IMR-90 (cell line): ENCODE data around the gene FARP1. TPM values are rescaled to one million over a fixed set of nuclear protein-coding genes. Genes with fewer than 3 reads are reported as not detected.

ENCODE experiments used
- ATAC-seq: fragments of 200-7000 bp; cut with Tn5 transposase; 2 replicates; pipeline ENCODE4 v1.9.1; 2020; ENCODE audit warnings: low read depth, mild to moderate bottlenecking, moderate library complexity
- BruUV-seq: library from RNA; stranded (reverse); fragments of 400-500 nt; replicated peaks from 2 replicates; lab custom pipeline; 2021; lab: Mats Ljungman, UMichigan
- CTCF ChIA-PET: fragments of 300-600 bp; formaldehyde crosslinking; extraction: SDS; loops from one replicate; lab custom pipeline; 2021; ENCODE audit warnings: antibody characterized with exemption; lab: Yijun Ruan, JAX
- POLR2A ChIA-PET: fragments of 300-600 bp; sonication (Branson Sonifier 250); formaldehyde crosslinking; loops from one replicate; lab custom pipeline; 2022; ENCODE audit warnings: antibody characterized with exemption; ENCODE audit not compliant: unreplicated experiment; lab: Charles Lee
- DNase-seq: peaks from one replicate; pipeline ENCODE4 v3.0.0; 2013
- H2AFZ ChIP-seq: replicated peaks from 2 replicates; pipeline ENCODE3; 2013; ENCODE audit warnings: low read length, mild to moderate bottlenecking; ENCODE audit not compliant: poor library complexity
- H2AK5ac ChIP-seq: 2 replicates; pipeline ENCODE4 v1.6.1; 2013; ENCODE audit warnings: low read depth, low read length, inconsistent platforms
- H2AK9ac ChIP-seq: replicated peaks from 2 replicates; pipeline ENCODE3; 2013; ENCODE audit warnings: mild to moderate bottlenecking, low read depth, low read length, moderate library complexity; ENCODE audit not compliant: poor library complexity
- H2BK120ac ChIP-seq: 2 replicates; pipeline ENCODE4 v1.6.1; 2013; ENCODE audit warnings: low read depth, low read length, inconsistent platforms
- H2BK15ac ChIP-seq: 3 replicates; pipeline ENCODE4 v1.6.1; 2013; ENCODE audit warnings: low read depth, low read length, inconsistent platforms
- H2BK20ac ChIP-seq: 2 replicates; pipeline ENCODE4 v1.6.1; 2013; ENCODE audit warnings: low read depth, mild to moderate bottlenecking, inconsistent platforms, low read length, moderate library complexity
- H2BK5ac ChIP-seq: 2 replicates; pipeline ENCODE4 v1.6.1; 2013; ENCODE audit warnings: mild to moderate bottlenecking, low read depth, low read length, inconsistent platforms; ENCODE audit not compliant: poor library complexity, severe bottlenecking
- H3K14ac ChIP-seq: replicated peaks from 2 replicates; pipeline ENCODE4 v1.6.1; 2013; ENCODE audit warnings: low read depth, low read length, inconsistent platforms
- H3K18ac ChIP-seq: 2 replicates; pipeline ENCODE4 v1.6.1; 2013; ENCODE audit warnings: low read depth, low read length, control low read depth
- H3K23ac ChIP-seq: 2 replicates; pipeline ENCODE4 v1.6.1; 2013; ENCODE audit warnings: low read depth, low read length, inconsistent platforms
- H3K27ac ChIP-seq: 2 replicates; pipeline ENCODE4 v1.5.1; 2013; ENCODE audit warnings: mild to moderate bottlenecking, control low read depth, low read length; ENCODE audit not compliant: insufficient read depth
- H3K27me3 ChIP-seq: 2 replicates; pipeline ENCODE4 v1.6.1; 2013; ENCODE audit warnings: low read length; ENCODE audit not compliant: control insufficient read depth, insufficient read depth
- H3K36me3 ChIP-seq: 2 replicates; pipeline ENCODE4 v1.6.1; 2013; ENCODE audit warnings: low read length, mixed read lengths; ENCODE audit not compliant: control insufficient read depth, insufficient read depth
- H3K4ac ChIP-seq: 2 replicates; pipeline ENCODE4 v1.6.1; 2013; ENCODE audit warnings: low read depth, low read length, inconsistent platforms
- H3K4me1 ChIP-seq: 2 replicates; pipeline ENCODE4 v1.6.1; 2013; ENCODE audit warnings: low read length, mixed read lengths; ENCODE audit not compliant: control insufficient read depth, insufficient read depth
- H3K4me2 ChIP-seq: 2 replicates; pipeline ENCODE4 v1.6.1; 2013; ENCODE audit warnings: low read depth, mild to moderate bottlenecking, control low read depth, low read length, moderate library complexity
- H3K4me3 ChIP-seq: 2 replicates; pipeline ENCODE4 v1.5.1; 2013; ENCODE audit warnings: low read depth, mild to moderate bottlenecking, control low read depth, low read length, moderate library complexity; ENCODE audit not compliant: insufficient read depth
- H3K56ac ChIP-seq: 2 replicates; pipeline ENCODE4 v1.6.1; 2013; ENCODE audit warnings: low read length, inconsistent platforms; ENCODE audit not compliant: insufficient read depth; ENCODE audit errors: extremely low read depth
- H3K79me1 ChIP-seq, 2 experiments: 2 replicates each; pipeline ENCODE4 v1.6.1; 2013; ENCODE audit warnings: low read length in 2 of 2, inconsistent platforms in 1 of 2, low read depth in 1 of 2
- H3K9ac ChIP-seq: 2 replicates; pipeline ENCODE4 v1.6.1; 2013; ENCODE audit warnings: low read depth, low read length, control low read depth
- H3K9me1 ChIP-seq: 2 replicates; pipeline ENCODE4 v1.6.1; 2013; ENCODE audit warnings: low read length, inconsistent platforms; ENCODE audit not compliant: insufficient read depth
- H3K9me3 ChIP-seq: 2 replicates; pipeline ENCODE4 v1.6.1; 2013; ENCODE audit warnings: low read length; ENCODE audit not compliant: control insufficient read depth, insufficient read depth
- H4K20me1 ChIP-seq: 2 replicates; pipeline ENCODE4 v1.6.1; 2013; ENCODE audit warnings: low read length, inconsistent platforms; ENCODE audit not compliant: insufficient read depth
- H4K5ac ChIP-seq: 2 replicates; pipeline ENCODE4 v1.6.1; 2013; ENCODE audit warnings: mild to moderate bottlenecking, low read depth, low read length, control low read depth
- H4K8ac ChIP-seq, 2 experiments: 2 replicates each; pipeline ENCODE4 v1.6.1; 2013; ENCODE audit warnings: low read depth in 2 of 2, low read length in 2 of 2, control low read depth in 1 of 2, inconsistent platforms in 1 of 2
- H4K91ac ChIP-seq: 2 replicates; pipeline ENCODE4 v1.6.1; 2013; ENCODE audit warnings: low read depth, low read length, inconsistent platforms; ENCODE audit not compliant: insufficient read depth
- CHD1 ChIP-seq: IDR thresholded peaks from 2 replicates; pipeline ENCODE4 v1.6.1; 2012; ENCODE audit warnings: low read depth, low read length, improper control_type of control experiment
- CTCF ChIP-seq: conservative IDR thresholded peaks from 2 replicates; pipeline ENCODE4 v1.5.1; 2012; ENCODE audit warnings: mild to moderate bottlenecking, low read depth, low read length, improper control_type of control experiment
- FOS ChIP-seq: fragments of 150-350 bp; IDR thresholded peaks from 2 replicates; pipeline ENCODE4 v1.6.1; 2016; ENCODE audit warnings: low read depth, low read length
- MAFK ChIP-seq: IDR thresholded peaks from 2 replicates; pipeline ENCODE4 v1.6.1; 2012; ENCODE audit warnings: low read depth, low read length, improper control_type of control experiment
- MAZ ChIP-seq: IDR thresholded peaks from 2 replicates; pipeline ENCODE4 v1.6.1; 2012; ENCODE audit warnings: low read depth, mild to moderate bottlenecking, low read length, improper control_type of control experiment, moderate library complexity, borderline replicate concordance
- MXI1 ChIP-seq: IDR thresholded peaks from 2 replicates; pipeline ENCODE4 v1.6.1; 2012; ENCODE audit warnings: low read depth, mild to moderate bottlenecking, low read length, moderate library complexity, borderline replicate concordance
- RAD21 ChIP-seq: IDR thresholded peaks from 2 replicates; pipeline ENCODE4 v1.6.1; 2012; ENCODE audit warnings: low read length, improper control_type of control experiment
- SMC3 ChIP-seq: fragments of 150-350 bp; IDR thresholded peaks from 2 replicates; pipeline ENCODE4 v1.6.1; 2016; ENCODE audit warnings: low read depth, mild to moderate bottlenecking, antibody characterized with exemption, low read length, moderate library complexity
- WGBS, 2 experiments: methylation state at CpG; one replicate each; pipeline versions ENCODE4 v1.1.5 to v1.1.7; 2013; ENCODE audit warnings: missing lambda C conversion rate in 2 of 2; ENCODE audit not compliant: insufficient read length in 1 of 2; ENCODE audit errors: extremely low coverage in 2 of 2; 5-methylcytosine and 5-hydroxymethylcytosine counted together
- dilution Hi-C: fragments of 300-500 bp; cut with HindIII; formaldehyde crosslinking; loops from one replicate; pipeline ENCODE4 v1.14.3; 2018; ENCODE audit warnings: low sequenced_read_pairs; ENCODE audit not compliant: unreplicated experiment
- in situ Hi-C: fragments of 300-500 bp; cut with MboI; formaldehyde crosslinking; loops from 3 replicates; pipeline ENCODE4 v1.14.3; 2019; ENCODE audit warnings: low sequenced_read_pairs, inconsistent platforms, mixed read lengths
- intact Hi-C: fragments of 100-400 bp; cut with micrococcal nuclease; formaldehyde crosslinking; loops from 2 replicates; pipeline ENCODE4 v1.10.0; 2022
- polyA plus RNA-seq, 3 experiments: library from polyadenylated mRNA; depleted of rRNA; stranded (reverse); fragments of >200 nt; gene quantifications; 2 replicates each; pipeline ENCODE4 v1.2.3, GENCODE V29; 2012; ENCODE audit warnings: low replicate concordance in 1 of 3
- total RNA-seq: library from RNA; depleted of rRNA; stranded (reverse); fragments of >200 nt; gene quantifications from 2 replicates; pipeline ENCODE4 v1.2.3, GENCODE V29; 2012
- TF ChIP-seq, protein P1 (sequence below): fragments of 150-350 bp; IDR thresholded peaks from 2 replicates; pipeline ENCODE4 v1.6.1; 2016; ENCODE audit warnings: low read depth, mild to moderate bottlenecking, low read length, moderate library complexity, borderline replicate concordance

Gene FARP1
- total and polyA plus RNA-seq, 2 of the 4 experiments (the other 2 are of a cell fraction) = 39.6 to 57.0 TPM

GRCh38 chr13:98156259-98156658, 13.4 kb downstream of the FARP1 start:
- DNase-seq (no peak), ATAC-seq (no peak)
- peaks cover 40% of the 10 kb centered on the region for H3K9me1 ChIP-seq
- TF ChIP-seq CTCF (no peak), CHD1 (no peak), MAFK (no peak), MXI1 (no peak), FOS (no peak), SMC3 (no peak), RAD21 (no peak), MAZ (no peak)
- TF ChIP-seq, protein P1, sequence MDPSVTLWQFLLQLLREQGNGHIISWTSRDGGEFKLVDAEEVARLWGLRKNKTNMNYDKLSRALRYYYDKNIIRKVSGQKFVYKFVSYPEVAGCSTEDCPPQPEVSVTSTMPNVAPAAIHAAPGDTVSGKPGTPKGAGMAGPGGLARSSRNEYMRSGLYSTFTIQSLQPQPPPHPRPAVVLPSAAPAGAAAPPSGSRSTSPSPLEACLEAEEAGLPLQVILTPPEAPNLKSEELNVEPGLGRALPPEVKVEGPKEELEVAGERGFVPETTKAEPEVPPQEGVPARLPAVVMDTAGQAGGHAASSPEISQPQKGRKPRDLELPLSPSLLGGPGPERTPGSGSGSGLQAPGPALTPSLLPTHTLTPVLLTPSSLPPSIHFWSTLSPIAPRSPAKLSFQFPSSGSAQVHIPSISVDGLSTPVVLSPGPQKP = no peak
- no TSS peak for BruUV-seq
- POLR2A ChIA-PET = no interaction called here
- 0 out of 2 replicates have a peak overlapping the region, but pooled peaks have one; percentile 20 for H3K27ac ChIP-seq
- CTCF ChIA-PET = interaction anchor here (0.7 kb wide), 1 partner anchor 16 kb away, joined by 4 read pairs; no protein-coding TSS in a partner anchor
- H2BK15ac ChIP-seq = no peak overlapping the region
- in situ Hi-C loops = no loop called here
- H4K91ac ChIP-seq = no peak overlapping the region
- H4K20me1 ChIP-seq = peaks cover 85% of the 10 kb centered on the region
- no peak overlapping the region for H3K56ac ChIP-seq
- no peak overlapping the region for H2BK120ac ChIP-seq
- no peak overlapping the region for H4K8ac ChIP-seq
- H2BK5ac ChIP-seq = no peak overlapping the region
- WGBS, 2 experiments = no CpG with 5 or more reads among the region's 2 CpGs
- H2AFZ ChIP-seq = no peak overlapping the region
- intact Hi-C loops = no loop called here
- peaks cover 5% of the 10 kb centered on the region for H3K36me3 ChIP-seq
- 0 out of 2 replicates have a peak overlapping the region, but pooled peaks have one; percentile 18 for H2AK5ac ChIP-seq
- H3K4me3 ChIP-seq = no peak overlapping the region
- no peaks in the 10 kb centered on the region for H3K27me3 ChIP-seq
- H3K79me1 ChIP-seq = peaks cover 34 to 88% of the 10 kb centered on the region in 2 experiments
- no peaks in the 10 kb centered on the region for H3K9me3 ChIP-seq
- no peak overlapping the region; the same call in 1 of the 2 replicates for H2BK20ac ChIP-seq
- dilution Hi-C loops = no loop called here
- peaks cover 15% of the 10 kb centered on the region for H3K4me1 ChIP-seq
- H3K23ac ChIP-seq = no peak overlapping the region
- no peak overlapping the region for H3K4ac ChIP-seq
- H4K5ac ChIP-seq = no peak overlapping the region
- H3K4me2 ChIP-seq = no peak overlapping the region
- no peak overlapping the region for H3K9ac ChIP-seq
- no peak overlapping the region for H3K18ac ChIP-seq
- no peak overlapping the region for H3K14ac ChIP-seq
- H2AK9ac ChIP-seq = no peak overlapping the region
